HG02970 (cell line): ENCODE measurements around the gene HS6ST2.

ENCODE experiments used
- ATAC-seq: cut with Tn5 transposase; IDR thresholded peaks from one replicate; pipeline ENCODE4 v1.9.1; 2021; ENCODE audit warnings: mild to moderate bottlenecking, moderate library complexity, moderate number of reproducible peaks; ENCODE audit not compliant: unreplicated experiment, low FRiP score

The HS6ST2 gene

GRCh38 chrX:132855780-132856341, 102.6 kb downstream of the HS6ST2 start:
- no peak for ATAC-seq

- ATAC-seq, result no peak
These were observed 105.4 kb downstream of the HS6ST2 start for GRCh38 chrX:132853040-132853439.

GRCh38 chrX:132848296-132848970, 110.0 kb downstream of the HS6ST2 start:
- ATAC-seq, result no peak

- no peak for ATAC-seq
These were observed 115.1 kb downstream of the HS6ST2 start for GRCh38 chrX:132843363-132843762.

GRCh38 chrX:132842460-132843238, 115.8 kb downstream of the HS6ST2 start:
- no peak for ATAC-seq

- no peak for ATAC-seq
These were observed 120.5 kb downstream of the HS6ST2 start for GRCh38 chrX:132837967-132838366.

- ATAC-seq, result no peak
These were observed 121.3 kb downstream of the HS6ST2 start for GRCh38 chrX:132837126-132837525.

GRCh38 chrX:132836471-132836870, 122.0 kb downstream of the HS6ST2 start:
- no peak for ATAC-seq

- no peak for ATAC-seq
These were observed 123.7 kb downstream of the HS6ST2 start for GRCh38 chrX:132834741-132835140.

GRCh38 chrX:132834109-132834508, 124.3 kb downstream of the HS6ST2 start:
- ATAC-seq, result no peak

GRCh38 chrX:132833373-132833772, 125.1 kb downstream of the HS6ST2 start:
- no peak for ATAC-seq

GRCh38 chrX:132831336-132831973, 127.0 kb downstream of the HS6ST2 start:
- ATAC-seq, result no peak

- no peak for ATAC-seq
These were observed 135.8 kb downstream of the HS6ST2 start for GRCh38 chrX:132822634-132823012.

GRCh38 chrX:132821974-132822633, 136.3 kb downstream of the HS6ST2 start:
- ATAC-seq, result no peak

- no peak for ATAC-seq
These were observed 137.8 kb downstream of the HS6ST2 start for GRCh38 chrX:132820675-132821074.

GRCh38 chrX:132819711-132820264, 138.6 kb downstream of the HS6ST2 start:
- no peak for ATAC-seq

- ATAC-seq, result no peak
These were observed 139.8 kb downstream of the HS6ST2 start for GRCh38 chrX:132818638-132819037.

GRCh38 chrX:132815643-132816042, 142.8 kb downstream of the HS6ST2 start:
- ATAC-seq, result no peak

GRCh38 chrX:132810964-132811712, 147.3 kb downstream of the HS6ST2 start:
- ATAC-seq, result no peak

GRCh38 chrX:132810488-132810887, 147.9 kb downstream of the HS6ST2 start:
- ATAC-seq, result no peak
